Brain pericyte (primary cell): ENCODE data around the gene RAB4A.
"Not testable (repeated sequence)": the region's sequence is repeated elsewhere in the genome, so short reads cannot be mapped to it uniquely, and the experiment has no call there.

Source experiments
- DNase-seq: peaks from one replicate; pipeline ENCODE4 v3.0.0-alpha.2; 2012; ENCODE audit warnings: low read depth, low spot score

Gene RAB4A

GRCh38 chr1:229272164-229273158 lies 1.6 kb downstream of the RAB4A start:
- DNase-seq = no peak

- no peak for DNase-seq
Measured at GRCh38 chr1:229273507-229274232, 2.8 kb downstream of the RAB4A start.

GRCh38 chr1:229275005-229275404 lies 4.1 kb downstream of the RAB4A start:
- DNase-seq = no peak

- DNase-seq = no peak
Measured at GRCh38 chr1:229278120-229278741, 7.3 kb downstream of the RAB4A start.

GRCh38 chr1:229279242-229279641 lies 8.3 kb downstream of the RAB4A start:
- DNase-seq = no peak

- DNase-seq = no peak
Measured at GRCh38 chr1:229280037-229280828, 9.3 kb downstream of the RAB4A start.

GRCh38 chr1:229280921-229281320 lies 10.0 kb downstream of the RAB4A start:
- DNase-seq = no peak

GRCh38 chr1:229281339-229281926 lies 10.5 kb downstream of the RAB4A start:
- no peak for DNase-seq

GRCh38 chr1:229282295-229282823 lies 11.4 kb downstream of the RAB4A start:
- no peak for DNase-seq

GRCh38 chr1:229283183-229283611 lies 12.3 kb downstream of the RAB4A start:
- DNase-seq = no peak

- no peak for DNase-seq
Measured at GRCh38 chr1:229284887-229285286, 14.0 kb downstream of the RAB4A start.

GRCh38 chr1:229285440-229285839 lies 14.5 kb downstream of the RAB4A start:
- no peak for DNase-seq

GRCh38 chr1:229286099-229286766 lies 15.3 kb downstream of the RAB4A start:
- DNase-seq = no peak

- no peak for DNase-seq
Measured at GRCh38 chr1:229287267-229287666, 16.4 kb downstream of the RAB4A start.

- DNase-seq = no peak
Measured at GRCh38 chr1:229288516-229288915, 17.6 kb downstream of the RAB4A start.

GRCh38 chr1:229291686-229292085 lies 20.8 kb downstream of the RAB4A start:
- DNase-seq = not testable (repeated sequence)

- no peak for DNase-seq
Measured at GRCh38 chr1:229293528-229294204, 22.8 kb downstream of the RAB4A start.

- no peak for DNase-seq
Measured at GRCh38 chr1:229295745-229296144, 24.8 kb downstream of the RAB4A start.

GRCh38 chr1:229296541-229296941 lies 25.6 kb downstream of the RAB4A start:
- no peak for DNase-seq

GRCh38 chr1:229297746-229298145 lies 26.8 kb downstream of the RAB4A start:
- no peak for DNase-seq
